Stromal cell of bone marrow (primary cell): ENCODE measurements around the gene RBMS3.
"Not testable (repeated sequence)": the region's sequence is repeated elsewhere in the genome, so short reads cannot be mapped to it uniquely, and the experiment has no call there.

Experiments used
- DNase-seq: peaks from one replicate; pipeline ENCODE4 v3.0.0-alpha.2; 2012; ENCODE audit warnings: low read depth

RBMS3 gene

GRCh38 chr3:29312395-29312794 lies 31.5 kb downstream of the RBMS3 start:
- DNase-seq, result no peak

GRCh38 chr3:29312960-29313452 lies 32.1 kb downstream of the RBMS3 start:
- no peak for DNase-seq

- no peak for DNase-seq
Measured at GRCh38 chr3:29313981-29314726, 33.3 kb downstream of the RBMS3 start.

- DNase-seq, result no peak
Measured at GRCh38 chr3:29314727-29315088, 33.8 kb downstream of the RBMS3 start.

- DNase-seq, result no peak
Measured at GRCh38 chr3:29317659-29318173, 36.8 kb downstream of the RBMS3 start.

GRCh38 chr3:29318251-29318650 lies 37.4 kb downstream of the RBMS3 start:
- DNase-seq, result no peak

GRCh38 chr3:29319262-29319661 lies 38.4 kb downstream of the RBMS3 start:
- no peak for DNase-seq

GRCh38 chr3:29319798-29320197 lies 38.9 kb downstream of the RBMS3 start:
- DNase-seq, result no peak

- no peak for DNase-seq
Measured at GRCh38 chr3:29322586-29322985, 41.7 kb downstream of the RBMS3 start.

- peak; percentile 72 for DNase-seq
Measured at GRCh38 chr3:29324180-29324651, 43.3 kb downstream of the RBMS3 start.

- not testable (repeated sequence) for DNase-seq
Measured at GRCh38 chr3:29326540-29326939, 45.7 kb downstream of the RBMS3 start.

GRCh38 chr3:29329986-29330890 lies 49.4 kb downstream of the RBMS3 start:
- DNase-seq, result no peak

- no peak for DNase-seq
Measured at GRCh38 chr3:29331035-29331434, 50.2 kb downstream of the RBMS3 start.

GRCh38 chr3:29331456-29332194 lies 50.8 kb downstream of the RBMS3 start:
- no peak for DNase-seq

GRCh38 chr3:29332195-29332637 lies 51.3 kb downstream of the RBMS3 start:
- DNase-seq, result no peak

- no peak for DNase-seq
Measured at GRCh38 chr3:29333576-29333975, 52.7 kb downstream of the RBMS3 start.

- DNase-seq, result no peak
Measured at GRCh38 chr3:29334706-29335105, 53.8 kb downstream of the RBMS3 start.

GRCh38 chr3:29335438-29335837 lies 54.6 kb downstream of the RBMS3 start:
- DNase-seq, result peak; percentile 94

GRCh38 chr3:29335943-29336342 lies 55.1 kb downstream of the RBMS3 start:
- no peak for DNase-seq

GRCh38 chr3:29337565-29337964 lies 56.7 kb downstream of the RBMS3 start:
- no peak for DNase-seq

GRCh38 chr3:29338377-29338776 lies 57.5 kb downstream of the RBMS3 start:
- no peak for DNase-seq
